GM18517 (cell line): ENCODE results near the gene STRA6.
"Not testable (repeated sequence)": the region's sequence is repeated elsewhere in the genome, so short reads cannot be mapped to it uniquely, and the experiment has no call there.

Experiments
- ATAC-seq: cut with Tn5 transposase; IDR thresholded peaks from one replicate; pipeline ENCODE4 v1.9.1; 2021; ENCODE audit warnings: mild to moderate bottlenecking, moderate library complexity; ENCODE audit not compliant: unreplicated experiment

Gene STRA6

DNA sequence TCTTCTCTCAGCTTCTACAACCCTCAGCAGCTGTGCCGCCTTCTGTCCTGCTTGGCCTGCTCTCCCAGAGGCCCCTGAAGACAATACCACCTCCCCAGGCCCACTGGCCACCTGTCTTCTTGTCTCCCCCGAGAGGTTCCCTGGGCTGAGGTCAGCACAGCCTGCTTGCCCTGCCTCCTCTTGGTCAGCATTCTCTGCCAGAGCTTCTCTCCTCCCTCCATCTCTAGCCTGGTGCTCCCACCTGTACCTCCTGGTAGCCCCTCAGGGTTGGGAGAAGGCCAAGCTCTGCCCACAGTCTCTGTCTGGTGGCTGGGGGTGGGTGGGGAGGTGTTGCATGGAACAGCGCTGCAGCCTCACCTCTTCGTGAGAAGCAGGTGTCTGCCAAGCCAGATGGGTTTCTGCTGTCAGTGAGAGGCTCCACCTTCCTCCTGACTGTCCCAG, 34.7 kb downstream of the STRA6 start:
- no peak for ATAC-seq

DNA sequence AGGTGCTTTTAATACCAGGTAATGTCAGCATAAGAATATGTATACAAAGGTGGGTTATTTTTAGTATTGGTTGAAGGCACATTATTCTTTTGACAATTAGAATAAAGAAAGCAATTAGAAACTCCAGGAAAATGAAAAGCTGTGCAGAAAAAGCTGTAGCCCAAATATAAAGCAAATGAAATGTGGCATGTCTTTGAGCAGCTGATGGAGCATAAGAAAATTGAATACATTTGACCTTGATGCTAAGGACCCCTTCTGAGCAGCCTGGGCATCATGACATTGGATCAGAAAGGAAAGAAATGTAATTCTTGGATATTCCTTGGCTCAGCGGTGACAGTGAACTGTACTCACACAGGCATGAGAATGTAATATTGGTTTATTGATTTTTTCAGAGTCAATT, 37.1 kb downstream of the STRA6 start:
- no peak for ATAC-seq

DNA sequence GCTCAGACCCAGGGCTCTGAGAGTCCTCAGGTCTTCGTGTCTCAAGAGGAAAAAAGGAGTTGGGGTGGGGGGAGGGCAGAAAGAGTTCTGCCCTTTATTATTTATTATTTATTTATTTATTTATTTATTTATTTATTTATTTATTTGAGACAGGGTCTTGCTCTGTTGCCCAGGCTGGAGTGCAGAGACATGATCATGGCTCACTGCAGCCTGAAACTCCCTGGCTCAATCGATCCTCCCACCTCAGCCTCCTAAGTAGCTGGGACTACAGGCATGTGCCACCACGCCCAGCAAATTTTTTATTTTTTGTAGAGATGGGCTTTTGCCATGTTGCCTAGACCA, 40.4 kb downstream of the STRA6 start:
- not testable (repeated sequence) for ATAC-seq

DNA sequence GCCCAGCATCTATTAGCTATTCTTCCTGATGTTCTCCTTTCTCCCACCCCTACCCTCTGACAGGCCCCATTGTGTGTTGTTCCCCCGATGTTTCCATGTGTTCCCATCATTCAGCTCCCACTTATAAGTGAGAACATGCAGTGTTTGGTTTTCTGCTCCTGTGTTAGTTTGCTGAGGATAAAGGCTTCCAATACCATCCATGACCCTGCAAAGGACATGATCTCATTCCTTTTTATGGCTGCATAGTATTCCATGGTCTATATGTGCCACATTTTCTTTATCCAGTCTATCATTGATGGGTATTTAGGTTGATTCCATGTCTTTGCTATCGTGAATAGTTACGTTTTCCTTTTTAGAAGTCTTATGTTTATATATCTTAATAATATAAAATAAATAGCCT, 42.2 kb downstream of the STRA6 start:
- ATAC-seq, result not testable (repeated sequence)

DNA sequence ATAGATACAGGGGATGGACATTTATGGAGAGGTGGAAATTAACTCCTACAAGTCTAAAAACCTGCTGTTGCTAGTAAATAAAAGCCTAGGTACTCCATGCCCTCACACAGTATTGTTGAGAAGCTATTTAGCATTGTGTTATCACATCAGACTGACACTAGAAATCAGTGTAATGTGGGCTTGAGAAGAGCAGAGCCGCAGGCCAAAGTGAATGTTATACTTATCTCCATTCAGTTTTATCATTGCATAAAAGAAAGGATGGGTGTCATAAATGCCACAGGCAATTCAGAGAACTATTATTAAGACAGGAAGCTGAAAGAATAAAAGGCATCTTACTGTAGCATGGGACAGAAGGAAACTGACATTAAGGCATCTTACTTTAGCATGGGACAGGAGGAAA, 42.8 kb downstream of the STRA6 start:
- ATAC-seq, result no peak

DNA sequence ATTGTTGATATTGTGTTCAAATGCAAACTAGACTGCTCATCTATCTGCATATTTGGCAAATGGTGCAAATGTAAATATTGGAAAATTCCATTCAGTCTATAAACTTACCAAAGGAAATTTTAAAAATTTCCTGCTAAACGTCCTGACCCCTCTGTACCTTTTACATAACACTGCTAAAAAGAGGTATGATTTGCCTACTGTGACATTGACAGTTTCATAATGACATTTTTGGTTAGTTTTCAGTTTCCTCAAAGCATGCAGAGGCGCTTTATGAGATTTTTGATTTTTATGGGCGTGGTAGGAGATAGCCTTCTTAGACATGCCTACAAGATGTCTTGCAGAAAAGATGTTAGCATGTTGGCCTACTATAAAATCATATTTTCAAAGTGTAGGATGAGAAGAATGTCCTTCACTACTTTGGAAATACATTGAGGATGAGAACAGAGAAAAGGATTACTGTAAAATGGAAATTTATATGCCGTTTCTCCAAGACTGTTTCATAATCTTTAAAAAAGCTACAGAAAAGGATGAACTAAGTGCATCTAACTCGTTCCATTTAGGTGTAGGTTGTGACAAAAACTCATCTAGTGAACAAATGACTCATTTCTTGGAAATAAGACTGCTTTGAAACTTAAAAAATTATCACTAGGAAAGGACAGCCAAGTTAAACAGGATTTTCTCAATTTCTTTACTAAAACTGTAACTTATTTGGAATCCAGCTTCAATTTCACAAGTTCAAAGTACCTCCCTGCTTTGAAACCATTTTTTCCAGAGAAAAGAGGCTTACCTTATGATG, 43.5 kb downstream of the STRA6 start:
- peak; percentile 85 for ATAC-seq

DNA sequence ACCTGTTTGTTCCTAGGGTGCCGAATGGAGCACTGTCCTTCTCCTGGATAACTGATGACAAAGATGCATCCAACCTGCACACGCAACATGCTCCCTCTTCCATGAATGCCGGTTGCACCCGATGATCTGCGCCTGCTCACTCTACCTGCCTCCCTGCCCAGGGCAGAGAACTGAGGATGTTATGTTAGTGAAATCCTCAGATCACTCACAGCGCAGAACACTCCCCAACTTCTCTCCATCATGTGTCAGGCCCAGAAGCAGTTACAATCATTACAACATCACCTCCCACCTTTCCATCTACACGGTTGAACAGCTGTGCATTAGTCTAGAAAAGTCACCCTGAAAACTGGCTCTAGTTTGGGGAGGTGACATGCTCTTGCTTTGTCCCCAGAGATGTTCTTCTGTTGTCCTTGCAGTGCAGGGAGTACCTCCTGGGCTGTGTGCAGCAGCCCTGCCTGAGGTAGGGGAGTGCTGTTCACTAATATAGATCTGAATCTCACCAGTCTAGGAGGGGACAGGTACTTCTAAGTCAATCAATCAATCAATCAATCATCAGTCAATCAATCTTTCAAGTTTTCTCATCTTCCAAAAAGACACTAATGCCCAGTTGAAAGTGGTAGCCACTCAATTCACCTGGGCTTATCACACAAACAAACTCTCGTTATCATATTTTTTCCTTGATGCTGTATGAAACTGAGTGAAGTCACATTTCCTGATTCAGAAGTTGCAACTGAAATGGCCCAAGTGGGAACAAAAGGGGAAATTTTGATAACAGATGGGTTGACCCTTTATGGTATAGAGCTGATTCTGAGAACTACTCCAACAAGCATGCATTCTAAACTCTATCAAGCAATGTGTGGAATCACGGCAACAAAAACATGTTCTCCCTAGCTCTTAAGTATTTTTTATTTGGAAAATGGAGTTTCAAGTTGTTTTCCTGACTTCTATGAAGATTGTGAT, 44.4 kb downstream of the STRA6 start:
- ATAC-seq, result no peak

DNA sequence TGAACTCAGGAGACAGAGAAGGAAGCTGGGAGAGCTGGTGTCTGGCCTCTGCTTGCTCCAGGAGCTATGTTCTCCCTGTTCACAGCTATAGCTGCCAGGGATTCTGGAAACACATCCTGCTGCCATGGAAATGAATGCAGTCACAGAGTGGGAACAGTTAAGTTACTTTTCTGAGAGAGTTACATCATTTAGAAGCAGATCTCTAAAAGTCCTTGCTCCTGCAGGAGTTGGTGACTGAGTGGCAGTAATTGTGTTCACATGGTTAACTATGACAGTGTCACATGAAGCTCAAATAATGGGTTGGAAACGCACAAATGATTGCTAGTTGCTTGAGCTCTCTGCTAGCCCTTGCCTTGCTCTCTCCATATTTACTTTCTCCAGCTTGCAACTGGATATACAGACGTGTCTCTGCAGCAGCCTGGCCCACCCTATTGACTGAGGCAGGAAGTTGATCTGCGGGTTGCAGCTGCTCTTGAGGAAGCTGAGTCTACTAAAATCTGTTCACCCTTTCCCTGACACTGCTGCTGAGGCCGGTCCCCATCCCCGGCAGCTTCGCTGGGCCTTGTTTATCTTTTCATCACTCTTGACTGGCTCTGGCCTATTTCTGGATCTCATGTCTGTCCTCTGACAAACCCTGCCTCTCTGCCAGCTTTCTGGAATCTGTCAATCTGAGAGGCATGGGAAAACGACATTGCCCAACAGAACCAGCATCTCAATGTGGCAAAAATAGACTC, 45.7 kb downstream of the STRA6 start:
- ATAC-seq, result no peak

DNA sequence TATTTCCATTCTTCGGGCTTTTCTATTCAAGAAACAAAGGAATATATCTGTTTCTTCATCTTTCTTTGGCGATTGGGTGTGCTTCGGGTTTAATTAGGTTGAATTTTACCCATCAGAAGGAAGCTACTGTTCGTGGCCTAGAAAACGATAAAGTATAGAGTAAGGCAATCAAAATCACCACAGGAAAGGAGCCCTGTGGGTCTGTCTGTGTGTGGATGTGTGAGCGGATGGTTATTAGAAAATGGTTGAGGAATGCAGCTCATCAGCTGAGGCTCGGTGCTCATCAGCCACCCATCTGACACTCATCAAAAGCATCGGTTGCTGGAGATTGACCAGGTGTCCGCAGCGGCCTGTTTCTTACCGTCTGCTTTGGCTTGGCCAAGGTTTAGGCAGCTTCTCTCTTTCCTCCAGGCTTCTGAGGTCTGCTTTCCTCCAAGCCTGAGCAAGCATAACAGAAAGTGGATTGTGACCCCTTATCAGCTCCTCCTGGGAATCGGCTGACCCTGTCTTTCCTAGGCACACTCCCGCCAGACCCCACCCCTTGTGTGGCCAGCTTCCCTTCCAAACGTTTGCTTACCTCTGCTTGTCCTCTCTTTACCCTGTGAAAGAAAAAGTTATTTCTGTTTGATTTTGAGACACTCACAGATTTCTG, 46.7 kb downstream of the STRA6 start:
- ATAC-seq, result no peak

DNA sequence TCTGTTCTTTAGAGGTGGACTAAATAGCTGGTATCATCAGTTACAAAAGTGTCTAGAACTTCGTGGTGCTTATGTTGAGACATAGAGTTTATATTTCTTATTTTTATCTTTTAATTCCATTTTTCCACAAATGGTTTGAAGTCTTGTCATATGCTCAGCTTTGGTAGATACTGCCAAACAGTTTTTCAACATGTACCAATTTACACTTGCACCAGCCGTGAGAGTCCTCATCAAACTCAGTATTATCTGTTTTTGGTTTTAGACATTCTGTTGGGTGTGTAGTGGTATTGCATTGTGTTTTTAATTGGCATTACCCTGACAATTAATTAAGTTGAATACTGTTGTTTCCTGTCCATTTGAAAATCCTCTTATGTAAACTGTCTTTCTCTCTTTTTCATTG, 55.5 kb downstream of the STRA6 start:
- ATAC-seq, result no peak

DNA sequence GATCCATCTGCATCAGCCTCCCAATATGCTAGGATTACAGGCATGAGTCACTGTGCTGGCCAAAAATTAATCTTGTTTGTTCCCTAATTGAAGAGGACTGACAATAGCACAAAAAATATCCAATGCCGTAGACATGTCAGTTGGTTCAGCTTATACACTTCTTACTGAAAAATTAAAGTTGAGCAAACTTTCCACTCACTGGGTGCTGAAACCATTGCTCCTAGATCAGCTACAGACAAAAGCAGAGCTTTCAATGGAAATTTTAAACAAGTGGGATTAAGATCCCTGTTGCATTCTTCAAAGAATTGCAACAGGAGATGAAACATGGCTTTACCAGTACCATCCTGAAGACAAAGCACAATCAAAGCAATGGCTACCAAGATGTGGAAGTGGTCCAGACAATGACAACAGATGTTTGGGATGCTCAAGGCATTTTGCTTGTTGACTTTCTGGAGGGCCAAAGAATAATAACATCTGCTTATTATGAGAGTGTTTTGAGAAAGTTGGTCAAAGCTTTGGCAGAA, 56.2 kb downstream of the STRA6 start:
- ATAC-seq, result no peak

DNA sequence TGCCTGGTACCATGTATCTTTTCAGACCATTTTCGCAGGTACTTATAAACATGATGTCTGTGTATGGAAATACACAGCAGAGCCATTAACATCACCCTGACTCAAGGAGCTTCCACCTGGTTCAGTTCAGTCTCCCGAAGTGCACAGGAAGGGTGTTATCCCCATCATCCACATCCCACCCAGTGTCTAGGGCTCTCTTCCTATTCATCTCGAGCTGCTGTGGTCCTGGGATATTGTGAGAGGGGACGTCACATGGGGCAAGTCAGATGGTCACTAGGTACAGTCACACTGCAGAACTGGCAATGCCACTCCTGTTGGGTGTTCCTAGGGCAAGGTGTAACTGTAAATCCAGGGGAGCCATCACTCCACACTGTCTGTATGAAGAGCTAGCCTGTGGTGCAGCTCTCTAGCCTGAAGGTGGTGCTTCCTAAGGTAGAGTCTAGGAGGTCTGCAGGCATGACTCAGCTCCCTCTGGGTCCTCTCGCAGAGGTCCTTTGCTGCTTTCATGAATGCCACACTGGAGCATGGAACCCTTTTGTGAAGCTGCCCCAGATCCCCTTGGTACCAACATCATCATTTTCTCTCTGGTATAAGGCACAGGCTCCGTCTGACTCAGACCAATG, 58.3 kb downstream of the STRA6 start:
- ATAC-seq, result no peak

DNA sequence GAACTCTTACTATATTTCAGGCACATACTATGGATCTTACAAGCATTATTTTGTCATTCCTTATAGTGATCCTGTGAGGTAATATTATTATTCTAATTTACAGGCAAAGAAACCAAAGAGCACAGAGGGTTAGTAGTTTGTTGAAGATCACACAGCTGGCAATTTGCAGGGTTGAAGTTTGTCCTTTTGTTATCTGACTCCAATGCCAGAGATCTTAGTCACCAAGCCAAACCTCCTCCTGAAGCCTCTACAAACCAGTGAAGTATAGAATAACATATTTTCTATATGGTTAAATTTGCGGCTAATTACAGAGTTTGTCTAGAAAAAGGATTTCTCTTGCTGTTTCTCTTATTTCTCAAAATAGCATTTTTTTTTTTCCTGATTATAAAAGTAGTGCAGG, 61.0 kb downstream of the STRA6 start:
- no peak for ATAC-seq

DNA sequence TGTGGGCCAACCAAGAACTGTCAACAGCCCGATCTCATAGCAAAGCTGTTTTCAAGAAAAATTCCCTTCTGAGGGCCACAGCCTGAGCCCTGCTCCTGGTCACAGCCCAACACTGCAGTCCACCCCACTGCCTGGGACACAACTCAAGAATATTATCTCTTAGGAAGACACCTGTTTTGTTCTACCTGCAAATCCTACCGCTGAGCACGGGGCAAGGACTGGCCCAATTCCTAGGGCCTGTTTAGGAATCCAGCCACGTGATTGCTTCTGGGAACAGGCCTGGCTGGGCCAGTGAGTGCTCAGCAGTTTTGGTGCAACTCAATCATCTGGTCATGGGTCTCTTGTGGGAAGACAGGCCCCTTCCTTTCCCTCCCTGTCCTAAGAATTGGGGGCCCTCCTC, 63.9 kb downstream of the STRA6 start:
- ATAC-seq, result no peak

DNA sequence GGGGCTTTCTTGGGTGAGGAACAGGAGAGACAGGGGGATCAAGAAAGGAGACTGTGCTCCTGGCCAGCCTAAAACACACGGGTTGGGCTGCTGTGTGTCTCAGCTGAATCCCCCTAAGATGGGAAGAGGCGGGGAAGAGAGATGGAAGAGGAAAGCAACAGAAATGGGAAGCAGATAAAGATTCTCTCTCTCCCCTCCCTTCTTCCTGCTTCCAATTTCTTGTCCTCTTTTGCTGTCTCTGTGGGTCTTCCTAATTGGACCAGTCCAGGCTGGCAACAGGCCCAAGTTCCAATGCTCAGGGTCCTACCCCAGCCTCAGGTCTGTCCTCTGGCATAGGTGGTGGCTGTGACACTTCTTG, 65.1 kb downstream of the STRA6 start:
- no peak for ATAC-seq

DNA sequence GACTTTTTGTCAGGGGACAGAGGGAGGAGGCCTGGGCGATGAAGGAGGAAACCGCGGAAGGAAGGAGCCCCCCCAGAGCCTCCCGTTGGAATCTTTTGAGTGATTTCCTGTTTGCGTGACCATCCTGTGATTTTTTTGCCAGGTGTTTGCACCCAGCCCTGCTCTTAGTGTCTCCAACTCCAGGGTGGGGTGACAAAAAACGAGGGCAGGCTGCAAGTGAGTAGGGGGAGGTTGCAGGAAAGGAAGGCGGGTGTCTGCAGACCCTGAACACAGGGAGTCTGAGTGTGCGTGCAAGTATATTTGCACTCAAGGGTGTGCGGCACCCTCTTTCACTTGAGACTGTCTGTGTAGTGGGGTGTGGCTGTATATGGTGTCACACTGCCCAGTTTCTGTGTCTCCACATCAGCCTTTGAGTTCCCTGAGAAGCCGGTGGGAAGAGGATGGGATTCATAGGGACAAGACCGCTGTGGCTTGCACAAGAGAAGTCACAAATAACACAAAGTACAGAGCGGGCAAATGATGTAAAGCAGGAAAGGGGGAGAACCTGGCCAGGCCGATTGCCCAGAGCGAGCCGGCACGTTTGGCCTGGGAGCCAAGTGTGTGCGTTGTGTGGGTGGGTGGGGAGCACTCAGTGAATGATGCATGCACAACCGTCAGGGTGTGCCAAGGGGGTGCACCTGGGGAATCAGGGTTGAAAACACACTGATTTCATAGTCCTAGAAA, 65.6 kb downstream of the STRA6 start:
- ATAC-seq, result no peak

DNA sequence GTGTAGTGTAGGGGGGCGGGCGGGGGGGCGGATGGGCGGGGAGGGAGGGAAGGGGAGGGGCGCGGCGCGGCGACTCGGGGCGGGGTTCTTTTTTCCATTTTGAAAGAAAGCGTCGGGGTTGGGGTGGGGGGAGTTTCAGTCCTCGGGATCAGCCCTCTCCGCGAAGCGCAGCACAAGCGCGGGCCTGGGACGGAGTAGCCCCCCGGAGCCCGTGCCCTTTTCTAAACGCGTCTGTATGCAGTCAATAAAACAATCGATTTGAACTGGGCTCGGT, 66.1 kb downstream of the STRA6 start:
- no peak for ATAC-seq

DNA sequence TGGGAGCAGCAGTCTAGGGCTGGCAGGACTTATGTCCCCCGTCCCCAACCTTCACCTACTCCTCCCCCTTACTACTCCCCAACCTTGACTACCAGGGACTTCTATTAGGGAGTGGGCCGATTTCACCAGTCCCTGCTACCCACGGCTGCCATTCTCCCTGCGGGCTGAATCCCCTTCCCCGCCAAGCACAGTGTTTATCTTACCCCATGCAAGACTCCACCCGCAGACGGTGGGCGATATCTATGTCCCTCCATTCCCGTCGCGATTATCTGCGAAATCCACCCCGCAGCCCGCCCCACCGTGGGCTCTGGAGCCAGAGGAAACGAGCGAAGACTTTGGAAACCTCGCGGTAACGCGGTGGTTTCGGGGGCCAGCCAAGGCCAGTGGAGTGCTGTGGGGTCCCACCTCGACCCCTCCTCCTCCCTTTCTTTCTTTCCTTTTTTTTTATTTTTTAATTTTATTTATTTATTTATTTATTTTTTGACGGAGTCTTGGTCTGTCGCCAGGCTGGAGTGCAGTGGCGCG, 67.5 kb downstream of the STRA6 start:
- ATAC-seq, result no peak

DNA sequence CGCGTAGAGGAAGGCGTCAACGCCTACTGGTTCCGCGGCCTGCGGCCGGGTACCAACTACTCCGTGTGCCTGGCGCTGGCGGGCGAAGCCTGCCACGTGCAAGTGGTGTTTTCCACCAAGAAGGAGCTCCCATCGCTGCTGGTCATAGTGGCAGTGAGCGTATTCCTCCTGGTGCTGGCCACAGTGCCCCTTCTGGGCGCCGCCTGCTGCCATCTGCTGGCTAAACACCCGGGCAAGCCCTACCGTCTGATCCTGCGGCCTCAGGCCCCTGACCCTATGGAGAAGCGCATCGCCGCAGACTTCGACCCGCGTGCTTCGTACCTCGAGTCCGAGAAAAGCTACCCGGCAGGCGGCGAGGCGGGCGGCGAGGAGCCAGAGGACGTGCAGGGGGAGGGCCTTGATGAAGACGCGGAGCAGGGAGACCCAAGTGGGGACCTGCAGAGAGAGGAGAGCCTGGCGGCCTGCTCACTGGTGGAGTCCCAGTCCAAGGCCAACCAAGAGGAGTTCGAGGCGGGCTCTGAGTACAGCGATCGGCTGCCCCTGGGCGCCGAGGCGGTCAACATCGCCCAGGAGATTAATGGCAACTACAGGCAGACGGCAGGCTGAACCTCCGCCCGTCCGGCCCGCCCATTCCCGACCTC, 68.1 kb downstream of the STRA6 start:
- ATAC-seq, result no peak
